Germinal center (tissue), 1 donor: ENCODE data around the gene FAM219A.
"Not testable (repeated sequence)": the region's sequence is repeated elsewhere in the genome, so short reads cannot be mapped to it uniquely, and the experiment has no call there.

ENCODE experiments used
- DNase-seq: peaks from one replicate; pipeline ENCODE4 v3.0.0; 2012; ENCODE audit warnings: mixed read lengths, low spot score

The FAM219A gene

DNA sequence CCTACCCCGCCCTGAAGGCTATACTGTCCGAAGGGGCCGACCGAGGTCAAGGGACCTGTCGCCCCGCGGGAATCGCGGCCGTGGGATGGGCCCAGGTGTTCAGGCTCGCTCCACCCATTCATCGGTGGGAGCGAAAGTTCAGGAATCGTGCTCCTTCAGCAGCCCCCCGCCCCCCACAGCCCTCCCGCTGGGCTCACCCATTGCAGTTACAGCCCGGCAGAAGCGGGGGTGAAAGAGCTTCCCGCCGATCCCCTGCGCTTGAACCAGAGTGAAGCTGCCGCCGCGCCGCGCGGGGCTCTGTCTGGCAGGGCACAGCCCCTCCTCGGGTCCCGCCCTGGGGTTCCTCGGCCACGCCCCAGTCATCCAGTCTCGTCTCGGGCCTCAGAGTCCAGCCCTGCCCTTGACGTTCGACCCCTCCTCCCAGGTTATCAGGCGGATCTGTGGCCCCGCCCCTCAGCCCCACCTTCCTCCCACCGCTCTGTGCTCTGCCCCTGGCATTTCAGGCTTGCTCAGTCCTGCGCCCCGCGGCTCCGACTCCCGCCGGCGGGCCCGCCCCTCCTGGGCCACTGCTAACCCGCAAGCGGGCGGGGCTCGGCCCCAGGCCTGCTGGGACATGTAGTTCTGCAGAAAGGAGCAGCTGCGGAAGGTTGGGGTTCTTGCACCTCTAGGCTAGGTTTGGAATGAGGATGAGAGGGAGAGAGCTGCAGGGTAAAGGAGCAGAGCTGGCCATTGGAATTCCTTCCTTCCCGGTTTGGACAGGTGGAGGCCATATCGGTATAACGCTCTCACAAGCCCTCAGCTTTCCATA lies 81.6 kb downstream of the FAM219A start, which contains the start of gene MYORG:
TSS of gene MYORG (minus strand) at position 303 of the 808 bp plus-strand sequence. CDS start 3,955 bp downstream, outside the sequence.
- peak; percentile 98 for DNase-seq

DNA sequence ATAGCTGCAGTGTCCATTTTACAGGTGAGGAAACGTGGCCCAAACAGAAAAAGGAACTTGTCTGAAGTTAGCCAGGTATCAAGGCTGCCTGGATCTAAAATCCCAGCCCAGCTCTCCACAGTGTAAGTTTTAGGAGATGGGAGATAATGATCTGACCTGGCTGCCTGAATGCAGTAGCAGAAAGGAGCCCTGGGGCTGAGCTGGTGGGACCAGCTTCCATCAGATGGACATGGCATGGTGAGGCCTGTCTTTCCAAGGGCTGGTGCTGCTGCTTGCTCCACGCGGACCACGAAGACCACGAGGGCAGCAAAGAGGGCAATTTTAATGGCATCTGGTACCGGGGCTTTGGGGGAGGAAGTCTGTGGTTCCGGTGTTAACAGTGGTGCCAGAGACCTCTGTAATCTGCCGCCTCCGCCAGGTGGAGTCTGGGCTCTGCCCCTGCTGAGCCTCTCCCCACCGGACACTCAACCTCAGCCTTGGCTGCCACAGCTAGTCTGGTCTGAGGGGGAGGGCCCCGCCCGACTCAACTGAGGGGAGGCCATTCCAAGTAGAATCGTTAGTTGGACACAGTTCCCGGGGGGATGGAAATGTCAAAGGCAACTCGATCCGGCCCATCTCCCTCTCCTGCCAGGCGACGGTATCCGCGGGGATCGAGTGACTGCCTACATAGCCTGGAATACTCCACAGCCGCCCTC lies 82.3 kb downstream of the FAM219A start:
- DNase-seq, result peak; percentile 74

DNA sequence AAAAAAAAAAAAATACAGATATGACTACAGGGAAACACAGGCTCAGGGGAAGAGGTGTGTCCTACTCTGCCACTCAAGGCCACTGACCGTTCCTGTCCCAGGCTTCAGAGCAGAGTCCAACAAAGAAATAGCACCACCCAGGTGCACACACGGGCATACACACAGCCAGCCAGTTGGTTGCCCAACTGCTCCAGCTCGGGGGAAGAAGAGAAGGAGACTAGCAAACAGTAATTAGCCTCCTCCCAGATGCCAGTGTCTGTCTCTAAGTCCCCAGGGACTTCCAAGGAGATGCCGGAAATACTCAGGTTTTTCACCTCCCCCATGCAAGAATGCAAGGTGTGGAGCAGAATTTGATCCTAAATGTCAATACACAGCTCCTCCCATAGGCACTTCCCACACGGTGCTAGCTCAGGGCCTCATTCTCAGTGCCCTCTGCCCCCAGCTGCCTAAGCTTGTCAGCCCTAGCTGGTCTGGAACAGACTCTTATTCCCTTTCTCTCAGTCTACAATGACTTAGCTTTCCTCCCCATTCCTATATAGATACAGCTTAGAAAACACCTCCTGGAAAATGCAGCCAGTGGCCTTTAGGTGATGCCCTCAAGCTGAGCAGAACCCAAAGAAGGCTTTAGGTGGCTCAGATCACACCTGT lies 83.3 kb downstream of the FAM219A start:
- DNase-seq, result no peak

DNA sequence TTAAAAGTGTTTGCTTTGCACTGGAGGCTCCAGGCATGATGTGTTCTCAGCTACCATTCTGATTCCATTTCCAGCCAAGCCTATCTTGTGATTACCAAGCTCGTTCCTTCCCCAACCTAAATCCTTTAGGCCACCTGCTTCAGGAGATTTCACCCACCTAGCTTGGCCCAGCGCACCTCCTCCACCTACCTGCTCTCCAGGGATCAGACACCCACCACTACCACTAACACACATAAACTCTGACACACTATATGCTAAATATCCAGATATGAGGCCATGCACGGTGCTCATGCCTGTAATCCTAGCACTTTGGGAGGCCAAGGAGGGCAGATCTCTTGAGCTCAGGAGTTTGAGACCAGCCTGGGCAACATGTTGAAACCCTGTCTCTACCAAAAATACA lies 84.0 kb downstream of the FAM219A start:
- DNase-seq, result no peak

DNA sequence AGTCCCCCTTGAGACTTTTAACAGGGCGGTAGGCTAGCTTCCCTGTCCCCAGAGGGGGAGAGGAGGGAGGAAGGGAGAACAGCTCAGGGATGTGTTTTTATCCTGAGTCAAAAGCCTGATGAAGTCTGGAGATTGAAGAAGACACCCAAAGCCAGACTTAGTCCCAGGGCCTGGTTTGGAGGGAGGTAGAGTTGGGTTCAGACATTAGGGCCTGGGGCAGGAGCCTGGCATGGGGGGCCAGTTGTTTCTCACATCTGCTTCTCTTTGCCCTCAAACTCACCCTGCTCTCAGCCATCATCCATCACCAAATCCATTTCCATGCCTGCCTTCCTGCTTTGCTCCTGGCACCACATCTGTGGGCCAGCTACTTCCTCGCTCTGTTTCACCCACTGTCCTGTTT lies 84.6 kb downstream of the FAM219A start:
- DNase-seq, result no peak

DNA sequence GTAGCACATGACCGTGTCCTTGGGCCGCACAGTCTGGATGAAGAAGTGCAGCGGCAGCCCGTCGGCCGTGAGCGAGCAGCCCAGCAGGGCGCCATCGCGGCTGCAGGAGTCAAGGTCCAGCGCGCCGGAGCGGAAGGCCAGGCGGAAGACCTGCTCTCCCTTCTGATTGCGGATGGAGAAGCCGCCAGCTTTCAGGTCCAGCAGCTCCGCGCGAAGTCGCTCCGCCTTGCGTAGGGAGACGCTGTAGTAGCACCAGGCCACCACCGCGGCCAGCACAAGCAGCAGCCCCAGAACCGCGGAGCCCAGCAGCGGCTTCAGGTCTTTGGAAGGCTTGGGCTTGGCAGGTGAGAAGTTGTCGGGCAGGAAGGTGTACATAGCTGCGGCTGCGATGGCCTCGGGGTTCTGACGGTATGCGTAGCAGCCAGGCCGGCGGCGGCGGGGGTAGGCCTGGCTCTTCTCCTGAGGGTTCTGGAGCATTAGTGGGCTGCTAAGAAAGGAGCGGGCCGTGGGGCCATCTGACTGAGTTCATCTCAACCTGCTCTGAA lies 85.8 kb downstream of the FAM219A start:
- no peak for DNase-seq

DNA sequence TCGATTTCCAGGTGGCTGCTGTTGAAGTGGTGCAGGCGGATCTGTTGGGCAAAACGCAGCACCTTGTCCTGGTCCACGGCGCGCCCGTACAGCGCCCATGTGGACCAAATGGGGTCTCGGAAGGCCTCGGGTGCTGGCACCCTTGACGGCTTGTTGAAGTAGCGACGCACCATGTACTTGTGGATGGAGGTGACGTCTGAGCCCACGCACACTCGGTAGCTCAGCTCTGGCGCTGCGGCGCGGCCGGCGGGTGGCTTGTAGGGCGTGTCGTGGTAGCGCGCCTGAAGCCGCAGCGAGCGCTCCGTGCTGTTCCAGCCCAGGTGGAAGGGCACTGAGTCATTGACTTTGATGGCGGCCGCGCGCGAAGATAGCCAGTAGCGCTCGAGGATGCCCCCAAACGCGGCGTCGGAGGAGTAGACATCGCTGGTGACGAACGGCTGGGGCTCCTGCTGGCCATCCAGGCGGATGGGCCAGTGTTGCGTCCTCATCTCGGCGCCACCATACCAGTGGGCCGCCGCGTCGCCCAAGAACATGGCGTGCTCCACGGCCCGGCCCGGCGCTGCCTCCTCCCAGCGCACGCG lies 86.4 kb downstream of the FAM219A start:
- DNase-seq, result no peak

DNA sequence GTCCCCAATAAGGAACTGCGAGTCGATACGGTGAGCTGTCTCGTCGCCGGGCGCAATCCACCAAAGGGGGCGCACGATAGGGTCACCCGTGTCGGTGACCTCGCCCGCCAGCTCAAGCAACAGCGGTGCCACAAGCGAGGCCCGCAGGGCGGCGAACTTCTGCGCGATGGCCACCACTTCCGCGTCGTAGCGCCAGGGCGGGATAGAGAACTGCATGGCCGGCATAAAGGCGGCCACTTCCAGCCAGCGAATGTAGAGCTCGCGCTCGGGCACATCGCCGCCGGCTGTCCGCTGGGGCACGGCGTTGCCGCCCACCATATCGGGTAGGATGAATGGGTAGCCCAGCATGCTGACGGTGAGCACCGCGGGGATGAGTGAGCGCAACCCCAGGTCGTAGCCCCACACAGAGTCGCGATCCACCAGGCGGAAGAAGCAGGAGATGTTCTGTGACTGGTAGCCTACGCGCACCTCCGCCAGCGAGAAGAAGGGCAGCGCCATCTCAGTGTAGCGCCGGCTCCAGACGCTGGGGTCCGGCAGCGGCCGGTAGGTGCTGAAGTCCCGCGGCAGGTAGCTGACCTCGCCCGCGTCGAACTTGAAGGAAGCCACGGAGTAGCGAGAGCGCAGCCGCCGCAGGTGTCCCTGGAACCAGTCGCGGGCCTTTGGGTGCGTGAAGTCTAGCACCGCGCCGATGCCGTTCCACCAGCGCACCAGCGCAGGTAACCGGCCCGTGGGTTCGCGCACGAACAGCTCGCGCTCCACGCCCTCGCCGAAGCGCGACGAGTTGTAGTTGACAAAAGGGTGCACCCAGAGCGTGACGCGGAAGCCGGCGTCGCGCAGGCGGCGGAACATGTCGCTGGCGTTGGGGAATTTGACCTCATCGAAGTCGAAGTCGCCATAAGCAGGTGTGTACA lies 87.1 kb downstream of the FAM219A start:
- DNase-seq, result peak; percentile 22

DNA sequence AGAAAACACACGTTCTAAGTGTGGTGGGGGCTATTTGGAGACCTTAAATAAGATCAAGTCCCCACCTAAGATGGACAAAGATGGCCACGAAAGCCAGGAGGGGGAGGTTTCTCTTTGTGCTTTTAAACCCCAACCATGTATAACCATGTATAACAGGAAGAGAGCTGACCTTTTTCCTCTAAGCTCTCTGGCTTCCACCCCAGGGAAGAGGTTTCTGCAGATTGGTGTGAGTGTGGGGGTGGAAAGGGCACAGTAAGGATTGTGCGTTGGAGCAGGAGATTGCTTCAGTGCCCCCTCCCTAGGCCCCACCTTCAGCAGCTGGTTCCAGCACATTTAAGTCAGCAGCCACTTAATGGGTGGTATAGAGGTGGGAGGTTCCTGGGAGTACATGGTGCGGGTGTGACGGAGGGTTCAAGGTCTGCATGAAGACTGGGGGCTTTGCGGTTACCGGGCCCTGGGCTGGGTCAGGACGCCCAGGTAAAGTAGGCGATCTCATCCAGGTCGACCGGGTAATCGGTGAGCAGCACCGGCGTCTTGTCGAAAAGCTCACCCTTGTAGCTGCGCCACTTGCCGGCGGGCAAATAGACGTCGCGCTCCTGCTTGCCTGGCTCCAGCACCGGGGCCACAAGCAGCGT lies 87.9 kb downstream of the FAM219A start:
- DNase-seq, result no peak

DNA sequence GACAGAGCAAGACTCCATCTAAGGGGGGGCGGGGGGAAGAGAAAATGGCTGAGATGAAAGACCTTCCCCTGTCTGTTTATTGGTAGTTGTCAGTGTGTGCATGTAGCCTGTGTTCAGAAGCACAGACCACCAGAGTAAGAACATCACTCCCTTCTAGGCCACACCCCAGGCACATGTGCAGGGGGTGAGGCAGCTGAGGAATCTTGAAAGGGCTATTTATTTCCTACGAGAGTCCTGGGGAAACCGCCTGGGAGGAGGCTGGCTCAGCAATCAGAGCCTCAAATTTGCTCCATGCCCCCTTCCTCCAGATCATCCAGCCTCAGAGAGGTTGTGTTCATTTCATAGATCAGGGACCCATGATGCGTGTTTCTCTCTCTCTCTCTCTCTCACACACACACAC lies 88.7 kb downstream of the FAM219A start:
- DNase-seq, result no peak

DNA sequence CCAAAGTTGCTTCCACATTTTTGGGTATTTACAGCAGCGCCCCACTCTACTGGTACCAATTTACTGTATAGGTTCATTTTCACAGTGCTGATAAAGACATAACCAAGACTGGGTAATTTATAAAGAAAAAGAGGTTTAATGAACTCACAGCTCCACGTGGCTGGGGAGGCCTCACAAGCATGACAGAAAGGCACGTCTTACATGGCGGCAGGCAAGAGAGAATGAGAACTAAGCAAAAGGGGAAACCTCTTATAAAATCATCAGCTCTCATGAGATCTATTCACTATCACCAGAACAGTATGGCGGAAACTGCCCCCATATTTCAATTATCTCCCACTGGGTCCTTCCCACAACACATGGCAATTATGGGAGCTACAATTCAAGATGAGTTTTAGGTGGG lies 89.6 kb downstream of the FAM219A start:
- DNase-seq, result not testable (repeated sequence)

DNA sequence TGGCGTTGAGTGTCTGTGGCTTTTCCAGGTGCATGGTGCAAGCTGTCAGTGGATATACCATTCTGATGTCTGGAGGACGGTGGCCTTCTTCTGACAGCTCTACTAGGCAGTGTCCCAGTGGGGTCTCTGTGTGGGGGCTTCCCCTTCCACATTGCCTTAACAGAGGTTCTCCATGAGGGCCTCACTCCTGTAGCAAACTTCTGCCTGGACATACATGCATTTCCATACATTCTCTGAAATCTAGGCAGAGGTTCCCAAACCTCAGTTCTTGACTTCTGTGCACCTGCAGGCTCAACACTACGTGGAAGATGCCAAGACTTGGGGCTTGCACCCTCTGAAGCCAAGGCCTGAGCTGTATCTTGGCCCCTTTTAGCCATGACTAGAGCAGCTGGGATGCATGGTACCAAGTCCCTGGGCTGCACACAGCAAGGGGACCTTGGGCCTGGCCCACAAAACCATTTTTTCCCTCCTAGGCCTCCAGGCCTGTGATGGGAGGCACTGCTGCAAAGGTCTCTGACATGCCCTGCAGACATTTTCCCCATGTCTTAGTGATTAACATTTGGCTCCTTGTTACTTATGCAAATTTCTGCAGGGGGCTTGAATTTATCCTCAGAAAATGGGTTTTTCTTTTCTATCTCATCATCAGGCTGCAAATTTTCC lies 90.5 kb downstream of the FAM219A start:
- DNase-seq, result not testable (repeated sequence)

DNA sequence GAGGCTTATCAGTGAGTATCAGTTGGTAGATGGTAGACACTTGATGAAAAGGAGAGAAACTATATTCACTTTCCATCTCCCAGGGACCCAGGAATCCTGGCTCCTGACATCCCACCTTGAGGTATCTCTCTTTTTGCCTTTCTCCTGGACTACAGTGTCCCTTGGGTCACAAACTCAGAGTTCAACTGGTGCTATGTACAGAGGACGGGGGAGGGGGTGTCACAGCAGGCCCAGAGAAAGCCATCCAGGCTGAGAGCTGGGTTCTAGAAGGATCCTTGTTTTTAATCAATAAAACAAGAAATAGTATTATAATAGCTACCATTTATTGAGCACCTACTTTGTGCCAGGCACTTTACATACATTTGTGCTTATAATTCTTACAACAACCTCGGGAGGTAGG lies 92.0 kb downstream of the FAM219A start:
- DNase-seq, result no peak

DNA sequence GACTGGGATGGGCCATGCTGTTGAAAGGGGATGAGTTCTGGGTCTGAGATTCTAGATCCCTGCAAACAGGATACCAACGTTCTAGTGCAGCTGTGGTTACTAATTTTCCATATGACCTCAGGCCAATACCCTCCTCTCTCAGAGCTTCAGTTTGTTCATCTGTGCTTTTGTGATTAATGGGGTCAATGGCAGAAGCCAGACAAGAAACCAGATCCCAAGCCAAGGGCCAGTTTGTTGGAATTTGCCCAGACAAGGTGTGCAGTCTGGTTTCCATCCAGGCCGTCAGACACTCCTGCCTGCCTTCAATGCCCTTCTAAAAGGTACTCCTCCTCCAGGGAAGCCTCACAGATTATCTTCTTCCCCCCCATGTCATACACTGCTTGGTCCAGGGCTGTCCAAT lies 93.1 kb downstream of the FAM219A start:
- DNase-seq, result no peak

DNA sequence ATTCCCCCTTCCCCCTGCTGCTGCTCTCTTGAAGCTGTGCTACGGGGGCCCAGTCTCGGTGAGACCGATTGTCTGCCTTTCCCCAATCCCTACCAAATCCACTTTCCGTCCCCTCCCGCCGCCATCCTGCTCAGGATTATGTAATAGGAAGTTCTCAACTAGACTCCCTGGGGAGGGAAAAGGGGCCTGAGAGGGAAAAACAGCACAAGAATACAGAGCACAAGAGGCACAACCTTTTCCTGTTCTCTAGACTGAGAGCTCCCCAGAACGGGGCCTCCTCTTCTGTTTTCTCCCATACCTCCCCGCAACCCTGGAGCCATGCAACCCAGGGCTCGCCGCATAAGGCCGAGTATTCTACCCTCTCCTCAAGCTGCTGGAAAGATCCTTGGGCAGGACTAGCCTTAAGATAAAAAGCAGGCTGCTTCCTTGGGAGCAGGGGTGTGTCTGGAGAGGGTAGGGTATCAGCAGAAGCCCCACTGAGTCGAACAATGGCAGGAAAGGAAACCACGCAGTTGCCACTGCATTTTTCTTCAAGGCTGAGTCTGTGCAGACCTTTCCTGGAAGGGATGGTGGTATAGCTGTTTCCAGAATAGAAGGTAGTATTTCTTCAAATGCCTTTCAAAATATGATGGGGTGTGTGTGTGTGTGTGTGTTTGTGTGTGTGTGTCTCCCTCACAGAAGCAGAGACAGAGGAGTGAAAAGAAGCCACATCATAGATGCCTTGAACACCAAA lies 94.6 kb downstream of the FAM219A start:
- no peak for DNase-seq

DNA sequence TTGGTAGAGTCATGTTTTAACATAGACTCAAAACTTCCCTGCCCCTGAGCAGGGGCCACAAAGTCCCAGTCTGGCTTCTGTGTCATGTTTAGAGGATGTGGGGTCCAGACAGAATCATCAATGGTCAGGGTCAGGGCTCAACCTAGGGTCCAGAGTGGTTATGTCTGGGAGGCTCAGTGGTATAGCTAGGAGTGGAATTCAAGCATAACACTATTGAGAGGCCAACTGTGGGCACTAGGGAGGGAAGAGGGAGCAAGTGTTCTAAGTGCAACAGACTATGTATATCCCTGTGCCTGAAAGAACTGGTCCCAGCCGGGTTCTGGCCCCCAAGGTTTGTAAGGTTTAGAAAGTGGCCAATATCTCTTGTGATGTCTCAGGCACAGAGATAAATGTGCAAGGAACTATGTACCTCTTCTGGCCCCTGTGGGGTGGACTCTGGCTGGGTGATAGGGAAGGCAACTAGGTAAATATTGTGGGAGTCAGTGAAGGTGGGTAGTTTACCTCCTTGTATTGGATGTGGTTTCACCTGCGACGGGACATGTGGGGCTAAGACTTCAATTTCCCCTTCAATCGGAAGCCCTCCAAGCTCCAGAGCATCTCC lies 95.7 kb downstream of the FAM219A start:
- DNase-seq, result no peak

DNA sequence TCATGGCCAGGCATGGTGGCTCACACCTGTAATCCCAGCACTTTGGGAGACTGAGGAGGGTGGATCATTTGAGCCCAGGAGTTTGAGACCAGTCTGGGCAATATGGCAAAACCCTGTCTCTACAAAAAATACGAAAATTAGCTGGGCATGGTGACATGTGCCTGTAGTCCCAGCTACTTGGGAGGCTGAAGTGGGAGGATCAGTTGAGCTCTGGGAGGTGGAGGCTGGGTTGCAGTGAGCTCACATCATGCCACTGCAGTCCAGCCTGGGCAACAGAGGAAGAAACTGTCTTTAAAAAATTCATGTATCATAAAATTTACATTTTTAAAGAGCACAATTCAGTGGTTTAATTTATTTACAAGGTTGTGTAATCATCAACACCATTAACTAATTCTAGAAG lies 105.4 kb downstream of the FAM219A start:
- not testable (repeated sequence) for DNase-seq

DNA sequence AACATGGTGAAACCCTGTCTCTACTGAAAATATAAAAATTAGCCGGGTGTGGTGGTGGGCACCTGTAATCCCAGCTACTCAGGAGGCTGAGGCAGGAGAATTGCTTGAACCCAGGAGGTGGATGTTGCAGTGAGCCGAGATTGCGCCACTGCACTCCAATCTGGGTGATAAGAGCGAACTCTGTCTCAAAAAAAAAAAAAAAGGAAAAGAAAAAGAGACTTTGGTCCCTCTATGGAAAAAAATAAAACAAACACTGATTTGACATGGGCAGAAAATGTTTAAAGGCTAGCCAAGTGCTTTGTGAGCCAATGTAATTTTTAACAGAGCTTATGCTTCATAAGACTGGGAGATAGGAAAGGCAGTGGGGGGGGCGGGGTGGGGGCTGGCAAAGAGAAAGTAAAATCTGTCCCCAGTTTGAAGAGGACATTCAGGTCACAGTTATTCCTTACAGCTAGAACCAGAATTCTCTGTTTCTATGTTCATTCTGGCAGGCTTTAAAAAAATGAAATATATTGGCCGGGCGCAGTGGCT lies 106.2 kb downstream of the FAM219A start:
- DNase-seq, result not testable (repeated sequence)

DNA sequence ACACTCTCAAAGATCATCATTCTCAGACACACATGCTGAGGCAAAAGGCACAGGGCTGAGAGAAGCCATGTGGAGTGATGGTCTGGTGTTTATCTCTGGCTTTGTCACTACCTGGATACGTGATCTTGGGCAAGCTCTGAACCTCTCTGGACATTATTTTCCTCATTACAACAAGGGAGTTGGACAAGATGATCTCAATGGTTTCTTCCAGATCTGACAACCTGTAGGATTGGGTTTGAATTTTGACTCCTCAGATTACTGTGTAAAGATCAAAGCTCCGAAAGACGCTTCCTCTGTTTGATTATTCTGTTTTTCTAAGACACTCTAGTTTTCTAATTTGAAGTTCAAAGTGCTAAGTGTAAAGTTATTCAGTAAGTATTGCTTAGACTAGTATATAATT lies 109.0 kb downstream of the FAM219A start:
- no peak for DNase-seq
